Measurements from ENCODE around the gene STARD13.

STARD13 gene

DNA sequence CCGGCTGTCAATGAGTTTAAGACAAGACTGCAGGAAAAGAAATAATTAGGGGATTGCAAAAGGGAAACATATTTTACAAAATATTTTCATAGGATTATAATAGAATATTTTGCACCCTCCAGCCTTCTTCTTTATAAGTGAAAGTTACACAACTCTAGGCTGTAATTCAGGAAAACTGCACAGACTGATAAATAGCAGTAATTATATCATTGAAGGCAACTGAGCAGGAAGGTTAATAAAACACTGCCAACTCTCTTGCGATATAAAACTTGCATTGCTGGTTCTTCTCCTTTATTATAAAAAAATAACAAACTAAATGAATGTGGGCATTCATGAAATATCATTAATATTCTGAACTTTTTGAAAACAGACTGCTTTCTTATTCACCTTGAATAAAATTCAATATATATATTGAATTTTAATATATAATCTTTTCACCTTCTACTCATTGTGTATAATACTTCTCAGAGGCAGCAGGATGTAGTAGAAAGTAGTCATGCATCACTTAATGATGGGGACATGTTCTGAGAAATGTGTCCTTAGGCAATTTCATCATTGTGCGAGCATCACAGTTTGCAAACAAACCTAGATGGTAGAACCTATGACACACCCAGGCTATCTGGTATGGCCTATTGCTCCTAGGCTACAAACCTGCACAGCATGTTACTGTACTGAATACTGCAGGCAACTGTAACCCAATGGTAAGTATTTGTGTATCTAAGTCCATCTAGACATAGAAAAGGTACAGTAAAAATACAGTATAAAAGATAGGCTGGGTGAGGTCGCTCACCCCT is 24.9 kb upstream of the STARD13 start:
- DNase-seq (ENCODE audit: low read depth): no peak

- no peak for DNase-seq (ENCODE audit: low read depth)
Observed at GRCh38 chr13:33308863-33309262, 23.3 kb upstream of the STARD13 start.

GRCh38 chr13:33307843-33308242 is 22.3 kb upstream of the STARD13 start:
- no peak for DNase-seq (ENCODE audit: low read depth)

GRCh38 chr13:33303855-33304597 is 18.5 kb upstream of the STARD13 start:
- DNase-seq (ENCODE audit: low read depth): no peak

DNA sequence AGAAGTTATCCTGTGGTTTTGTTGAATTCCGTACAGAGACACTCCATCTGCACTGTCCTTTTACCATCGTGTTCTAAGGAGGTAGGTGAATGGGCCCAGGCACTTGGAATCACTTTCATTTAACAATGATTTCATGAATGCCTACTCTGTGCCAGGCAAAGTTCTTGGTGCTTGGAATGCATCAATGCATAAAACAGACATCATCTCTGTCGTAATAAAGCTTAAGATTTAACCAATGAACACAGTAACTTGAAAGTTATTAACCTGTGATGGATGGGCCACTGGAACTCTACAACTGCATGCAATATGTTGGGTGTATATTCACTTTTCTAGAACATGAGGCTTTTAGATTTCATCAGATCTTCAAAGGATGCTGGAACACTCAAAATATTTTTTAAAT is 14.1 kb upstream of the STARD13 start:
- no peak for DNase-seq (ENCODE audit: low read depth)

DNA sequence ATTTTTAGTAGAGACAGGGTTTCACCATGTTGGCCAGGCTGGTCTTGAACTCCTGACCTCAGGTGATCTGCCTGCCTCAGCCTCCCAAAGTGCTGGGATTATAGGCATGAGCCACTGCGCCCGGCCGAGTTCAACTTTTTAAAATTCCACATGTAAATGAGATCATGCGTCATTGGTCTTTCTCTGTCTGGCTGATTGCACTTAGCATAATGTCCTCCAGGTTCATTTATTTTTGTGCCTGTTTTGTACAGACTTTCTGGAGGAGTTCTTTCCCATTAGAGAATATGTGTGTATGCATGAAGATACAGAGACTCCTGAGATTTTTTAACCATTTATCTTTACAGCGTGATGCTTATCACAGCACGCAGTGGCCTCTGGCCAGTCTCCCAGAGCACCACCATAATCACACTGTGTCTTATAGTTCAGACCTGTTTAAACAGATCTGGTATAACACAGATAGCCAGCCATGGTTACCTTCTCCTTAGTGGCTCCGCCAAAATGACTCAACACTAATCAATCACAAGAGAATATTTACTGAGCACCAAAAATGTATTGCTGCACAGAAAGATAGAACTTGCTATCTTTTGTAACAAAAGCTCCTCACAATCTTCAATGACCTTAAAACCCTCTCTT is 11.4 kb upstream of the STARD13 start:
- no peak for DNase-seq (ENCODE audit: low read depth)

- DNase-seq (ENCODE audit: low read depth): no peak
Observed at GRCh38 chr13:33292712-33293111, 7.2 kb upstream of the STARD13 start.

GRCh38 chr13:33290421-33290965 is 4.9 kb upstream of the STARD13 start:
- DNase-seq (ENCODE audit: low read depth): no peak

DNA sequence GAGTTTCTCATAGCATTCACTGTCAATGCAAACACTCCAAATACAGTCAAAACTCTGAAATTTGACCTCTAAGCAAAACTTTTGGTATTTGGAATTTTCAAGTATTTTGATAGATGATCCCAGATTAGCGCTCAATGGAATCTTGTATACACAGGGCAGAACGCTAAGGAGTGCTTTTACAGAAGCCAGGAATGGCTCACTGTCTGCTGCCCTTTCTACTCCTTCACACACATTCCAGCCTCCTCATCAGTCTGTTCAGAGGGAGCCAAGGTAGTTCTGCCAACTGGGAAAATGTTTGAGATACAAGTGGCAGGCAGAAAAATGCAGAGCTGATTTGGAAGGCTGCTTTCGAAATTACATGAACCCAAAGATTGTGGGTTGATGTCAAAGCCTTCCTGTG is 4.4 kb upstream of the STARD13 start:
- no peak for DNase-seq (ENCODE audit: low read depth)

GRCh38 chr13:33287142-33287882 is 1.8 kb upstream of the STARD13 start:
- DNase-seq (ENCODE audit: low read depth): no peak

GRCh38 chr13:33286128-33286527 is 573 bp upstream of the STARD13 start:
- DNase-seq (ENCODE audit: low read depth): no peak

GRCh38 chr13:33284916-33285315 is 639 bp downstream of the STARD13 start:
- no peak for DNase-seq (ENCODE audit: low read depth)

DNA sequence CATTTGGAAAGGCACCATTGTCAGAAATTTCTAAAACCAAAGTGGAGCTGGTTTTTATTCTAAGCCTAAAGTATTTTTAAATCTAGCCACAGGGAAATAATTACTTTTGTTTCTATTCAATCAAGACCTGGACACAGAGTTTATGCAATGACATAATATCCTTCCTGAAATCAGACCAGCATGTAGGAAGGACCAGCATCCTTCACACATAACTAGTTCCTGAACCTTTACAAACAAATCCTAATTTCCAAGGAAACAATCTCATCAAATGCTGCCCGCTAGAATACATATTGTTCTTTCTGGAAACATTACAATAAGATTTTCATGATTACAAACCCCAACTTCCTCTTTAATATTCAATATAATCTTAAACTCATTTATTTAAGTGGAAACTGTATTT is 1.5 kb downstream of the STARD13 start:
- DNase-seq (ENCODE audit: low read depth): no peak

GRCh38 chr13:33283195-33283911 is 2.2 kb downstream of the STARD13 start:
- no peak for DNase-seq (ENCODE audit: low read depth)

DNA sequence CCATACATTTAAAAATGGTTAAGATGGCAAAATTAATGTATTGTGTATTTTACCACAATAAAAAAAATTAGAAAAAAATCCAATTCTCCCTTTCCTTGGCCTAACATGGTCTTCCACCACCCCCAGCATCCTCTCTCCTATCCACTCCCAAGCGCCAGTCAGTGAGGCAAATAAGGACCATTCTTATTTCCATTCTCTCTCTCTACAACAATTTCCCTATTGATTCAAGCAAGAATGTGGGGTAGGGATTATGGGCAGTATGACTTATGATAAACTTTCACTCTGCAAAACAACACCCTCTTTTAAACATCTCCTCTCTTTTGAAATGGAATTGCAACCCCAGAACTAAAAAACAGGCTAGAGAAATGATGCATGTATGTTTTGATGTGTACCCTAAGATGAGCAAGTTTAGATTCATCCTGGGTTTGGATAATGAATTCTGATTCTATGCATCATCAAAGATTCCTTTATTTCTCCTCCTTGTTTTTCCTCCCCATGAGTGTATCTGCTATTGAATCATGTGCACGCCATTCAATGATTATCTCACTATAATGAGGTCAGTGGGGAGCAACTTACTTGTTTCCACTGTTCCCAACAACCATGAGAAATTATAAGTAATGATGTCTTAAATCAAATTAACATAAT is 3.5 kb downstream of the STARD13 start:
- DNase-seq (ENCODE audit: low read depth): peak; percentile 62

DNA sequence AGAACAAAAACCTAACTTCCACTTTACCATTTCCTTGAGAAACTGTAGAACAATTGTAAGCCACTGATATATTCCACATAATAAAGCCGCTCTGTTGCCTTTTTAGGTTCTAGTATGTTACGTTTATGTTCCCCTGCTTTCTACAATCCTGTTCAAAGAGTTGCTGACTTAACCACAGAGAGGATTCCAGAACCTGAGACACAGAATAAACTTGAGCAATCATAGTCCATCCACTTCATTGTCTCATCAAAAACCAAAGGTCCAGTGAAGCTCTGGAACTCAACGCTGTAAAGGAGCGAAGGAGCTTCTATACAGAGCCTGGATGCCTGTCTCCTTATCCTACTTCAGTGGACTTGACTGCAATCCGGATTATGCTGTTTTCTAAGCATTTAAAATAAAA is 4.6 kb downstream of the STARD13 start:
- no peak for DNase-seq (ENCODE audit: low read depth)

- DNase-seq (ENCODE audit: low read depth): no peak
Observed at GRCh38 chr13:33280279-33280905, 5.2 kb downstream of the STARD13 start.

DNA sequence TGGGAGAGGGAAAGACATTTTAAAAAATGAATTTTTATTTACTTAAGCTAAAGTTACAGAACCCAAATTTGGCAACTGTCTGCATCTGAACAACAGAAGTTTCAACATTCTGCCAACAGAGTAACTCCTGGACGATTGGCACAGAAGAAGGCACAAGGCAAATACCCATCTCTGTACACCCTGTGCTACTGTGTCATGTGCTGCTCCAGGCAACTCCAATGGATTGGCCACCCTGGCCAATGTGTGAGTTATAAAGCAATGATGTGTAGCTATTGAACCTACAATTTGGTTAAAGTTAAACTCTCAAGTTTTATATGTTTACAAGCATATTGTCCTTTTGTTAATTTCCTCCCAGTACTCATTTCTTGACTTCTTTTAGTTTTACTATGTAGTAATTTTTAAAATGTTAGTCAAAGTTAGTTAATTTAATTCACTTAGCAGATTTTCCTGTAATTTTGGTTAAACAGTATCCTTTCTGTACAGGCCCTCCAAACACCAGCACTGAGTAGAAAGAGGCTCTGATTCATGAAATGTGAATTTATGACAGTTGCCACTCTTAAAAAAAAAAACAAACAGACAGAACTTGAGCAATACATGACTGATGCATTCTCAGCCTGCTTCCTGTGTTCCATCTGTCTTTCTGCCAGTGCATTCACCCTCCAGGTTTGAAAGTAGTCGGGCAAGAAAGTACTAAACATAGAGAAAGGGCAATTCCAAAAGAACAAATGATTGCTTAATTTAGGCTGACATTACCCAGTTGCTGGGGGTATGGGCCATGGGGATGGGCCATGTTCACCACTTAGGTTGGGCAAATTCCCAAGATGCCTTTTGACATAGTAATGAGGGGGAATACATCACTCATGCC is 5.9 kb downstream of the STARD13 start:
- peak; percentile 64 for DNase-seq (ENCODE audit: low read depth)

DNA sequence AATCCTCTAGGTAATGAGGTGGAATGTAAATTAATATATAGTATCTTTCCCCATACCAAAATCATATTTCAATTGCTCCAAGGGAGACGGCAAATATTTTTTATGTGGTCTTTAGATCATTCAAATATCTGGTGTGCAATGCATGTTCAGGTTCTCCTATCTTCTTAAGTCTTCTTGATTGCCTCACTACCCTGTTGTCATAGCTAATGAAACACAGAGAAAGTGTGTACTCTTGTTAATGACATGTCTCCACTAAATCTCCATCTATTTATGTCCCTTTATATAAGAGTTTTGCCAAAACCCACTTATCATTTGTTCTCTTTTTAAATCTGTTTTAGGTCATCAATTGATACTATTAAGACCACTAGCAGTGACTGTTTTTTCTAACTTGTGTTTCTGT is 6.6 kb downstream of the STARD13 start:
- no peak for DNase-seq (ENCODE audit: low read depth)
